ENCODE measurements around the gene CYTL1. TPM values are rescaled to one million over a fixed set of nuclear protein-coding genes. Genes with fewer than 3 reads are reported as not detected.
A peak's percentile ranks its signal among the peaks of the same experiment; 100 is the strongest.

CYTL1 gene
- total RNA-seq, 2 donors from 2014 or later, result 3.1 TPM; not detected in 1

DNA sequence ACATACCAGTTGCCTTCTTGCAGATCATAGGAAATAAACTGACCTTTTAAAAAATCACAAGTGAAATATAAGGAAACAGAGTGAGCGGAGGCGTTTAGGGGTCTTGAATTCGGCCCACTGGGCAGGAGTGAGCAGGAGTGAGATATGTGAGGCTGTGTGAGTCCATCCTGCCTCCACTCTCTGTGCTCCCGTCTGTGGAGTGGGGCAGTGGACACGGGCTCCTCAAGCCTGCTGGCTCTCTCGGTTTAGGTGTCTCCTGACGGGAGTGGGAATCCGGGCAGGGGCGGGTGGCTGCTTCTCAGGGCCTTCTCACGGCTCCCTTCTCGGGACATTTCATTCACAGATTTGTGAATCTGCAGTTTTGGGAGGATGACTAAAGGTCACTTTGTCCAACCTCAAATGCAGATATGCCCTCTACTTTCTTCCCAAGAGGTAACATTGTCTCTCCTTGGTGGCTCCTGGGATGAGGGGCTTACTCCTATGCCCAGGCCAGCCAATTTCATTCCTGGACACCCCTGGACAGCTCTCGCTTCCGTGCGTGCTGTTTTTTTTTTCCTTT lies 27.6 kb downstream of the CYTL1 start:
- no peak overlapping the region for H3K4me3 ChIP-seq
- peaks cover 0 to 6% of the 10 kb centered on the region in 2 donors for H3K27me3 ChIP-seq
- H3K9me3 ChIP-seq, result no peaks in the 10 kb centered on the region
- peaks cover 9% of the 10 kb centered on the region for H3K4me1 ChIP-seq
- no peak for TF ChIP-seq POLR2A (IDR thresholded peaks at IDR 0.05)
- TF ChIP-seq, protein P1, sequence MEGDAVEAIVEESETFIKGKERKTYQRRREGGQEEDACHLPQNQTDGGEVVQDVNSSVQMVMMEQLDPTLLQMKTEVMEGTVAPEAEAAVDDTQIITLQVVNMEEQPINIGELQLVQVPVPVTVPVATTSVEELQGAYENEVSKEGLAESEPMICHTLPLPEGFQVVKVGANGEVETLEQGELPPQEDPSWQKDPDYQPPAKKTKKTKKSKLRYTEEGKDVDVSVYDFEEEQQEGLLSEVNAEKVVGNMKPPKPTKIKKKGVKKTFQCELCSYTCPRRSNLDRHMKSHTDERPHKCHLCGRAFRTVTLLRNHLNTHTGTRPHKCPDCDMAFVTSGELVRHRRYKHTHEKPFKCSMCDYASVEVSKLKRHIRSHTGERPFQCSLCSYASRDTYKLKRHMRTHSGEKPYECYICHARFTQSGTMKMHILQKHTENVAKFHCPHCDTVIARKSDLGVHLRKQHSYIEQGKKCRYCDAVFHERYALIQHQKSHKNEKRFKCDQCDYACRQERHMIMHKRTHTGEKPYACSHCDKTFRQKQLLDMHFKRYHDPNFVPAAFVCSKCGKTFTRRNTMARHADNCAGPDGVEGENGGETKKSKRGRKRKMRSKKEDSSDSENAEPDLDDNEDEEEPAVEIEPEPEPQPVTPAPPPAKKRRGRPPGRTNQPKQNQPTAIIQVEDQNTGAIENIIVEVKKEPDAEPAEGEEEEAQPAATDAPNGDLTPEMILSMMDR (IDR thresholded peaks at IDR 0.05), result no peak
- peak overlapping the region in 2 of 4 donors; percentile 3 to 30 for H3K27ac ChIP-seq
- no peaks in the 10 kb centered on the region for H3K36me3 ChIP-seq (replicated peaks in 1 of 2; ENCODE audit: insufficient read depth in 1 of 2, low read depth in 2 of 2)
- ATAC-seq (no peak), DNase-seq (no peak)
- intact Hi-C loops (cut with DNase I), result no loop called here
- 75 to 82% methylated on average over 14 of the region's 14 CpGs for WGBS, 2 donors

DNA sequence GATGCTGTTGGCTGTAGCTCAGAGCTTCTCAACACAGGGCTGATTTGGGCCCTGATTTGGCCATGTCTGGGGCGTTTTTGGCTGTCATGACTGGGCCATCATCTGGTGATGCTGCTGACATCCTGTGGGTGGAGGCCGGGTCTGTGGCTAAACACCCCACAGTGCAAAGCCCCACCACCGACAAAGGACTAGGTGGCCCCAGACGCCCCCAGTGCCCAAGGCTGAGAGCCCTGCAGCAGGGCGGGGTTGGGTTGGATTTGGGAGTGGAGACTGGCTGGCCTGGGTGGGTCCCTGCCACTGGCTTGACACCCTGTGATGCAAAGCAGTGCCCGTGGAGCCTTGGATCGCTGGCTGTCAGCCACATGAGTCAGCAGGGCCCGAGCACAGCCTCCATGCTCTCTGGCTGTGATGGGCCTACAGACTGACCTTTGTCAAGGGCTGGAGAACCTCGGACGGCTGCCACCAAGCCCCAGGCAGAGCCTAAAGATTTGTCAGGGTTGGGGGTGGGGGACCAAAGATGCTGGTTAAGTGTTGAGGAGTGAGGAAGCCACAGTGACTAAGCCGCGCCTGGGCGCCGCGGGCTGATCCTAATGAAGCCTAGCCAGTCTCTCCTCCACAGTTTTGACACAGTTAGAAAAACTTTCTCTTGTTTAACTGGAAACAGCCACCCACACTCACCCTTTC lies 28.3 kb downstream of the CYTL1 start:
- no peak overlapping the region for H3K4me3 ChIP-seq
- TF ChIP-seq POLR2A (IDR thresholded peaks at IDR 0.05), result no peak
- TF ChIP-seq, protein P1 (IDR thresholded peaks at IDR 0.05), result no peak
- intact Hi-C loops (cut with DNase I), result no loop called here
- no peaks in the 10 kb centered on the region for H3K36me3 ChIP-seq (replicated peaks in 1 of 2; ENCODE audit: insufficient read depth in 1 of 2, low read depth in 2 of 2)
- ATAC-seq (peak; percentile 51), DNase-seq (peak; percentile 47 to 71 (median 56))
- no peaks in the 10 kb centered on the region for H3K9me3 ChIP-seq
- H3K4me1 ChIP-seq, result peaks cover 9% of the 10 kb centered on the region
- 62 to 65% methylated on average over 9 to 15 of the region's 15 CpGs for WGBS, 2 donors
- H3K27ac ChIP-seq, result peak overlapping the region in 2 of 4 donors; percentile 3 to 30
- H3K27me3 ChIP-seq, result peaks cover 0 to 6% of the 10 kb centered on the region in 2 donors

DNA sequence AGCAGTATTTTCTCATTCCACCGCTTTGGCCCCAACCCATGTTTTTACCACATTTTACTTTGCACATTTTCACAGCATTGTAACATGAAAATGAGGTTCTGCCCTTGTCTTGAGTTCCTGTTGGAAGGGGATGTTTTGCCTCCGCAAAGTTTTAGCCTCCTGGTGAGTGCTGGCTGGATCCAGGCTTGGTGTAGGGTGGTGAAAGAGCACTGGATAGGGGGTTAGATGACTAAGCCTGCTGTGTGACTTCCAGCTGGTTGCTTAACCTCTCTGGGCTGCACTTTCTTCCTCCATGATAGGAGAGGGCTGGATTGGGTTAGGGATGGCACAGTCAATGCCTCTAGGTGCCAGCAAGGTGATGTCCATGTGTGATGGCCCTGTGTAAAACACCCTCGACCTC lies 28.9 kb downstream of the CYTL1 start:
- peaks cover 0 to 6% of the 10 kb centered on the region in 2 donors for H3K27me3 ChIP-seq
- ATAC-seq (peak; percentile 36), DNase-seq (no peak)
- intact Hi-C loops (cut with DNase I), result no loop called here
- TF ChIP-seq, protein P1 (IDR thresholded peaks at IDR 0.05), result no peak
- TF ChIP-seq POLR2A (IDR thresholded peaks at IDR 0.05), result no peak
- no peak overlapping the region for H3K27ac ChIP-seq
- no peak overlapping the region for H3K4me3 ChIP-seq
- H3K9me3 ChIP-seq, result no peaks in the 10 kb centered on the region
- peaks cover 4% of the 10 kb centered on the region for H3K4me1 ChIP-seq
- 74 to 77% methylated on average over 3 of the region's 3 CpGs for WGBS, 2 donors
- H3K36me3 ChIP-seq (replicated peaks in 1 of 2; ENCODE audit: insufficient read depth in 1 of 2, low read depth in 2 of 2), result no peaks in the 10 kb centered on the region

DNA sequence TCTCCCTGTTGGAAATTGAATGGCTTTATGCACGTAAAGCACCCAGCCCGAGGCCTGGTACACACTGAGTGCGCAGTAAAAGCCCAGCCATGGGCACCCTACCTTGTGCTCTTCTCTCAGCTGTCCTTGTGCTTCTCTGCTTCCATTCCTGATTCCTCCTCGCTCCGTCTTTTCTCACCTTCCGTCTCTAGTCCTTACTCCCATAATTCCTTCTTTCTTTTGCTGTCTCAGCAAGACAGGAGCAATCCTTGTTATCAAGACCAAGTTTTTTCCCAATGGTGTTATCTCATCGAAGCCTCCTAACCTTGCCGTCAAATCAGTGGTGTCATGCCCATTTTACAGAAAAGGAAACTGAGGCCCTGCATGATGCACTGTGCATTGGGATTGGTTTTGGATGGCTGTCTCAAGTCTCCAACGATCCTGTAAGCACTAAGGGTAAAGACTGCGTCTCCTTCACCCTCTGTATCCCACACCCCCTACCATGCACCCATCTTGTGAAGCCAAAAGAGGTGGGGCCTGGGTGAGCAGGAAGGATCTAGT lies 30.1 kb downstream of the CYTL1 start:
- no peaks in the 10 kb centered on the region for H3K36me3 ChIP-seq (replicated peaks in 1 of 2; ENCODE audit: insufficient read depth in 1 of 2, low read depth in 2 of 2)
- intact Hi-C loops (cut with DNase I), result no loop called here
- no peaks in the 10 kb centered on the region for H3K27me3 ChIP-seq
- DNase-seq (no peak), ATAC-seq (no peak)
- H3K4me1 ChIP-seq, result no peaks in the 10 kb centered on the region
- TF ChIP-seq, protein P1 (IDR thresholded peaks at IDR 0.05), result no peak
- TF ChIP-seq POLR2A (IDR thresholded peaks at IDR 0.05), result no peak
- H3K9me3 ChIP-seq, result no peaks in the 10 kb centered on the region
- WGBS, 2 donors, result 54 to 69% methylated on average over 10 of the region's 10 CpGs
- H3K4me3 ChIP-seq, result no peak overlapping the region
- no peak overlapping the region for H3K27ac ChIP-seq

All from body of pancreas (tissue), 4 donors.